HG03175 (cell line): ENCODE data around the gene TRIM9.

ENCODE experiments used
- ATAC-seq: cut with Tn5 transposase; IDR thresholded peaks from one replicate; pipeline ENCODE4 v1.9.1; 2021; ENCODE audit warnings: mild to moderate bottlenecking, moderate library complexity; ENCODE audit not compliant: unreplicated experiment

TRIM9 gene

DNA sequence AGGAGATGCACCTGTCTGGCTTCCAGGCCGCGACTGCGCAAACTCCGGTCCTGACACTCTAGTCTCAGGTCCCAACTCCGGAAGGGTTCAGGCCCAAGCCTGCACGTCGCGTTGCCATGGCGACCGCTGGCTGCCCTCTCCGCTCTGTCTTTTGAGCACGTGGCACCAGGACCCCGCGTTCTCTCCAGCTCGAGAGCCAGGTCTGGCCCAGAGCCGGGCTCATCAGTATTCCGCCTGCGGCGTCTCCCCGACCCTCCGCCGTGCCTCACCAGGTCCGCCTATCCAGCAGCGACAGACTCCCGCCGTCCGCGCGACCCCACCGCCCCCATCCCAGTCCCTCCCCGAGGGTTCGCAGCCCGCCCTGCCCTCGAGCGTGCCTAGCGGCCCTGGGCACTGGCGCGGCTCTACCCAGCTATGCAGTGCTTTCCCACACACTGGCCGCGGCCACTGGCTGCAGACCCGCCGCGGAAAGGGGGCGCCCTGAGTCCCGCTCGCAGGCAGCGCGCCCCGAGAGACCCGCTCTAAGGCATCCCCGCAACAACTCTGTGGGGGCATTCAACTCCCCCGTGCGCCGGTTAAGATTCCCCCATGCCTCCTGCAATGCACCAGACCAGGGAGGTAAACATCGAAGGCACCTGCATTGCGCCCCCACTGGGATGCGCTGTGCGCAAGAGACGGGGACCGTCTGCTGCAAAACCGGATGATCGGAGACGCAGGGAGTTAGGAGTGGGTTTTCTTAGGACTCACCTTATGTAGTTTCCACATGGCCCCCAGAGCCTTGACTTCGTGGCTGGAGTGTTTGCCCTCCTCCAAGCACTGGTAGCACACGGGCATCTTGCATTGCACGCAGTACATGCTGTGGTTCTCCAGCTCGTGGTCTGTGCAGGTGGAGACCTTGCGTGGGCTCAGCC lies 1.3 kb downstream of the TRIM9 start:
- ATAC-seq = no peak

- ATAC-seq = no peak
Measured at GRCh38 chr14:51092965-51093364, 1.9 kb downstream of the TRIM9 start.

GRCh38 chr14:51089278-51089677 lies 5.6 kb downstream of the TRIM9 start:
- ATAC-seq = no peak

DNA sequence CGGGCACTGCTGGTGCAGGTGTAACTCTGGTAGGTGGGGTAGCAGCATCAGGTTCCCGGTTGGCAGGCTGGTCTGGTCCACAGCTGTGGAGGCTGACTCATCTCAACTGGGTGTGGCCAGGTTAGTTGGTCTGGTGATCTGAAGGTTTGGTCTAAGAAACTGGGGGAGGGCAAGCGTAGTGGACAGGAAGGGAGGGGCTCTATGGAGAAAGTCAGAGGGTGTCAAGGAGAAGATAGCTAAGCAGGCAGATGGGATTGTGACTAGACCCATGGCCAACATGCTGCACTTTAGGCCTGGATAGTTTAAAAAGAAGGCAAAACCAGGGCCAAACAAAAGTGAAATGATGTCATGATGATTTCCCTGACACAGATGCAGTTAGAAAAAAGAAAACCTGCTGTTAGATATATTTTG lies 7.9 kb downstream of the TRIM9 start:
- no peak for ATAC-seq

- ATAC-seq = no peak
Measured at GRCh38 chr14:51086044-51086443, 8.9 kb downstream of the TRIM9 start.

- no peak for ATAC-seq
Measured at GRCh38 chr14:51084962-51085361, 9.9 kb downstream of the TRIM9 start.

- ATAC-seq = no peak
Measured at GRCh38 chr14:51084507-51084906, 10.4 kb downstream of the TRIM9 start.

DNA sequence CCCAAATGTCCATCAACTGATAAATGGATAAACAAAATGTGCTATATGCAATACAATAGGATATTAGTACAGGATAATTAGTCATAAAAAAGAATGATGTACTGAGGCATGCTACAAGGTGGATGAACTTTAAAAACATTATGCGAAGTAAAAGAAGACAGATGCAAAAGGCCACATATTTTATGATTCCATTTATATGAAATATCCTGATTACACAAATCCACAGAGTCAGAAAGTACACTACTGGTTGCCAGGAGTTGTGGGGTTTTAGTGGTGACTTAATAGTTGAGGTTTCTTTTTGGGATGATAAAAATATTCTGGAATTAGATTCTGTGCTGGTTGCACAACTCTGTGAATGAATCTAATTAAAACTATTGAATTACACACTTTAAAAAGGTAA lies 12.6 kb downstream of the TRIM9 start:
- ATAC-seq = no peak

- no peak for ATAC-seq
Measured at GRCh38 chr14:51081712-51082111, 13.2 kb downstream of the TRIM9 start.

DNA sequence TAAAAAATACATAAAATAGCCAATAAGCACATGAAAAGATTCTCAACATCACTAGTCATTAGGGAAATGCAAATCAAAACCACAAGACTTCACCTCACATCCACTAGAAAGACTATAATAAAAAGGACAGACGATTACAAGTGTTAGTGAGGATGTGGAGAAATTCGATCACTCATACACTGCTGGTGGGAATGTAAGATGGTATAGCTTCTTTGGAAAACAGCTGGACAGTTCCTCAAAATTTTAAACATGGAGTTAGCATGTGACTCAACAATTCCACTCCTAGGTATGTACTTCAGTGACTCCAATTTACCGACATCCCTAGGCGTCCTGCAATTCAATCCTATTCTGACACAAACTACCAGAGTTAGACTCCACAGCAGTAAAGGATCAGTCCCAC lies 13.7 kb downstream of the TRIM9 start:
- ATAC-seq = no peak

DNA sequence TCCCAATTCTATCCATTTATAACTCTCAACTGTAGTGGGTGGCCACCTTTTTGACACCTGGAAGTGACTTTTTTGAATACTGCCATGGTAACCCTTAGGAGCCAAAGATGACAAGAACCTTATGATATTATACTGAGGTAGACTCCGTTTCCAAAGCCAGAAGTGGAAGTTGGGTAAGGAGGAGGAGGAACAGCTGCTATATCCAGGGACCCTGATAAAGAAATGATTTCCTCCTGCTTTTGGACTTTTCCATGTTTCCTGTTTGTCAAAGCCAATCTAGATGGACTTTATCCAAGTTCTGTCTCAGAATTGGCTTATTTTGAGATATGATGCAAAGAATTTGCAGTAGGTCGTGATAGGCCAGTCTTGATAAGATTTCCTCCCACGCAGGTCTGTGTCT lies 14.3 kb downstream of the TRIM9 start:
- ATAC-seq = no peak

DNA sequence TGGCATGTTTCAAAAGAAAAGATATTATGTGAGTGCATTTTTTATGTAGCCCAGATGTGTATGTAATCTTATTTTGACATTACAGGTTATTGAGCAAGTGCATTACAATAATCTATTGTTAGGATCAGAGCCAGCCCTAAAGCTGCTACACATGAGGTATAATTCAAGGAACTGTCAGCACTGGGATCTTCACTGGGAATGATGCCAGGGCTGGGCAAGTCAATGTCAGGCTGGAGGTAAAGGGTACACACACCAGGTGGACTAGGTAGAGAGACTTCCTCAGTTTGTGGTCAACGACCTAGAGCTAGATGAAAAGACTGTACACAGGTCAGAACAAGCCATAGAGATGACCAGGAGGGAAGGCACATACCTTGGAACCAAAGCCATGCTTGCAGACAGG lies 15.4 kb downstream of the TRIM9 start:
- ATAC-seq = no peak

DNA sequence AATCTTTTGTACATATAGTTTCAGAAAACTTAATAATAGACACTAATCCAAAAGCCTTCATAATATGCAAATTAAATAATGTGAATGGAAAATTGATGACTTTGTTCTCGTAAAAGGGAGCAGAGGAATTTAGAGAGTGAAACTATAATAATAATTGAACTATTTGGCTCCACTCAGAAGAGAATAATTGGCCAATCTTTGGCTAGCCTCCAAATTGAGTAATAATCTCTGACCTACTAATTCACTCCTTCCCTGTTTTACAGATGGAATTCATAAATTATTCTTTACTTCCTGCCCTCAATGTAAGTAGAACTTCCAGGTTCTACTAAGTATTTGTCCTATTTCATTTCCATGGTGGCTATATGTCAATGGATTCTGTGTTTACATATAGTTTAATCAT lies 15.8 kb downstream of the TRIM9 start:
- no peak for ATAC-seq

DNA sequence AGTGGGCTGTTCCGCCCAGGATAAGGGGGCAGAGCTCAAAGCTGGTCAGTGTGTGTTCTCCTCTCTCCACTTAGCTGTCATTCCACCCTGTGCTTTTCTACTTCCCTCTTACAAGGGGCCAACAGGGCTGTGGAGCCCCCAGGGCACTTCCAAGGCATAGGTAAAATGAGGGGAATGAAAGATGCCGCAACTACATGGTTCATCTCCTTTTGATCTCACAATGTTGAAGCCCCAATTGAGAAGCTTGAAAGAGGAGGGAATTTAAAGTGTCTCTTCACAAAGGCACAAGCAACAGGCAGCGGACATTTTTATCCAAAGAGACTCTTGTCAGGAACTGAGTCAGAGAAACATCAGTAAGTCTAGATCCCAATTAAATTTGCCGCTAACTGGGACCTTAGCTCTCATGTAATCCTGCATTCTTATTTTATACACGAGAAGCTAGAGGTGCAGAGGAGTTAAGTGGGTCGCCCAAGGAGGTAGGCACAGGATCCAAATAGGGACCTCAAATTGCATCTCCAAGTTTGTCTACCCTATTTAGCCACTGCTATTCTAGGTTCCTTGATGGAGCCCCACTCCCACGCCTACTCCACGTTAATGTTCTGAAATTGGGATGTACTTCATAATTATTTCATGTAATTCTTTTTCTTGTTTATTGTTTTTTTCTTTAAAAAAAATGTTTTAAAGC lies 20.1 kb downstream of the TRIM9 start:
- ATAC-seq = no peak

DNA sequence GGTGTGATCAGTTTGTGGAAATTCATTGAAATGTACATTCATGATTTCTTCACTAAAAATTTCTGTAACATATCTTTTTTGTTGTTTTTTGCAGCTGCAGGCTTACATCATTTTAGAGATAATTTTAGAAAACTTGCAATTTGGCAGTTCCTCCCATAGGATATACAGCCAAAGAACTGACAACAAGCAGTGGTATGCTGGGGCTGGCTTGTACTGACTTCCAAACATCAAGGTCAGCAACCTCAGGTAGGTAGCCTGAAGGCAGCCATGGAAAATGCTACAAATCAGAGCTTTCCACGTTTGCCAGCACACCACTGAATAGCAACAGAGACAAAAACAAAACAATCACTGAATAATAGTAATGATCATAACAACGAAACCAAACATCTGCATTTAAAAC lies 21.2 kb downstream of the TRIM9 start:
- no peak for ATAC-seq

DNA sequence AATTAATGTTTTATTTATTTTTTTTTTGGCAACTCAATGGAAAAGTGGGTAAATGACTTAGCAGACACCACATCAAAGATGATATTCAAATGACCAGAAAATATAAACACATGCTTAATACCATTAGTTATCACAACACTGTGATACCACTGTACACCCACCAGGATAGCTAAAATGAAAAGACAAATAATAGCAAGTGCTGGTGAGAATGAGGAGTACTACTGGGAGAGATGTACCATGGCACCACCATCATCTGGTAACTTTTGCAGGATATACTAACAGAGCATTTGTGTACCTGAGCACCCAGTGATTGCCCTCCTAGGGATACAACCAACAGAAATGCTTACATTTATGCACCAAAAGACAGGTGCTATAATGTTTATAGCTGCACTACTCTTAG lies 21.9 kb downstream of the TRIM9 start:
- no peak for ATAC-seq

DNA sequence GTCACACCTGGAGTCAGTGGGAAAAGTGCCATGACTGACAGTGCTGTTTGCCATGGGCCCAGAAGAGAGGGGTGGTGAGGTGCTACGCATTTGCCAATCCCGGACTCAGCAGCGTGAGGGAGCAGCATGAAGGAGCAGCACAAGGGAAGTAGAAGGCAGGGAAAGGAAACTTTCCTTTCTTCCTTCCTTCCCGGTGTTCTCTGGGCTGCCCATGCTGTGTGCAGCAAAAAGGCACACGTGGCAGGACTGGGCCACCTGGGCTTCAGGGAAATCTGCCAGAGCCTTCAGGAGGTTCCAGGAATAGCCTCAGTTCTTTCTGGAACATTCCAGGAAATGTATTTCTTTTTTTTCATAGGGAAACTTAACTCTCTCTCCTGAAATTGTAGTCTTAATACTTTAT lies 23.0 kb downstream of the TRIM9 start:
- ATAC-seq = no peak

DNA sequence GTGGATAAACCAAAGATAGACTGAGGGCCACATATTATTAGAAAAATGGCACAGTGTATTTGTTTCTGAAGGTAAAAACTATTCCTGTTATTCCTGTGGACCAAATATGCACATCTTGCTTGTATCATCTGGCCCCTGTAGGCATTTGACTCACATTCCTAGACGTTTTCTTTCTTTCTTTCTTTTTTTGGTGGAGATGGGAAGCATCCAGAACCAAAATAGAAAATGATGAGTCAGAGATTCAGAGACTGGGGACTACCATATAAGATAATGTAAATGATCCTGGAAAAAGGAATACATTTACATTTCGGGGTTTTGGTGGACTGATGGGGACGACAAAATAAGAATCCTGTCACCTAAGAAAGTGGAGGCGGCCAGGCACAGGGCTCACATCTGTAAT lies 24.2 kb downstream of the TRIM9 start:
- ATAC-seq = no peak

- no peak for ATAC-seq
Measured at GRCh38 chr14:51069055-51069454, 25.9 kb downstream of the TRIM9 start.

DNA sequence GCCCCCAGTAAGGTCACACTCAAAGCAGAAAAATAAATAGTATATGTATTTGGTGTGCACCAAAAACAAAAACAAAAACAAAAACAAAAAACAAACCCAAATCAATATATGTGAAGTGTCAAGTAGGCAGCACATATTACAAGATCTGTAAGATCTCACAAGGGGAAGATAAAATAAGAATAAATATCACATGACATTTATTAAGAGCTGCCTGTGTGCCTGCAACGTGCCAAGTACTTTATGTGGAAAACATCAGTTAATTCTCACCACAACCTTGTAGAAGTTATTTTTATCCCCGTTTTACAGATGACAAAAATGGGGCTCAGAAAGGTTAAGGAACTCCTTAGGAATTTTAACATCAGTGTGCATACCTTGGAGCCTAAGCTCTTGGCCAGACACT lies 26.6 kb downstream of the TRIM9 start:
- no peak for ATAC-seq

DNA sequence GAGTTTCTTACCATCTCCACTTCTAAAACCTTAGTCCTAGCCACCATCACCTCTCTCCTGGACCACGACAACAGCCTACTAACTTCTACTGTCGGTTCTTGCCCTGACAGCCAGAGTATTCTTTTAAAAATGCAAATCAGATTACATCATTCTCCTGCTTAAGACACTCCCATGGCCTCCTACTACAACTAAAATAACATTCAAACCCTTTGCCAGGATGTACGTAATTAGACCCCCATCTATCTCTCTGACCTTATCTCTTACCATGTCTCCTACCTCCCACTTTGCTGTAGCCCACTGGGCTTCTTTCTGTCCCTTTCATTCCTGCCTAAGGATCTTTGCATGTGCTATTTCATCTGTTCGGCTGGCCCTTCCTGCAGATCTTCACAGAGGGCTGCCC lies 27.6 kb downstream of the TRIM9 start:
- ATAC-seq = no peak

- no peak for ATAC-seq
Measured at GRCh38 chr14:51066576-51066975, 28.3 kb downstream of the TRIM9 start.
